ENCODE measurements around the gene SPPL3.

DNA sequence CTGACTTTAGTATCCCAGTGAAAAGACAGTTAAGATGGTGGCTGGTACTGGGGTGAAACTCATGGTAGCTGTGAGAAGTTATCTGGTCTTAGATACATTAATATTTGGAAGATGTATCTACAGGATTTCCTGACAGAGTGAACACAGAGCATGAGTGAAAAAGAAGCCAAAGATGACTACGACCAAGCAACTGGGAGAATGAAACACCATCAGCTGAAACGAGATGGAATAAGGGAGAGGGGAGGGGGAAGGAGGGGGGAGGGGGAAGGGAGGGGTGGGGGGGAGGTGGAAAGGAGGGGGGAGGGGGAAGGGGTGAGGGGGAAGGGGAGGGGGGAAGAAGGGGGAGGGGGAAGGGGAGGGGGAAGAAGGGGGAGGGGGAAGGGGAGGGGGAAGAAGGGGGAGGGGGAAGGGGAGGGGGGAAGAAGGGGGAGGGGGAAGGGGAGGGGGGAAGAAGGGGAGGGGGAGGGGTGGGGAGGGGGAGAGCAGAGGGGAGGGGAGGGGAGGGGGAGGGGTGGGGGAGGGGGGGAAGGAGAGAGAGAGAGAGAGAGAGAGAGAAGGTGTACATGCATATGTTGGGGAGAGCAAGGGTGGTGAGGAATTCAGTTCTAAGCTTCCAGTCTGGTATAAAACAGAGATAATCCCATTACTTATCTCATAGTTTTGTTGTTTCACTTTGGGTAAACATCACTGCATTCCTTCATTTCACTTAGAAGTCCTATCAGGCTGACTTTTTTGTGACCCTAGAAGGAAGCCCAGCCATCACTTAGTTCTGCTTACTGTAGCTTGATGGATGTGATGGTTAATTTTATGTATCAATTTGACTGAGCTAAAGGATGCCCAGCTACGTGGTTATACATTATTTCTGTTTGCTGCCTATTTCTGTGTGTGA lies 73.9 kb downstream of the SPPL3 start:
- TF ChIP-seq EZH2 (IDR thresholded peaks at IDR 0.05): no peak
- no peak for TF ChIP-seq CTCF (IDR thresholded peaks at IDR 0.05 in 2 of 3, conservative IDR thresholded peaks at IDR 0.05 in 1 of 3; ENCODE audit: borderline replicate concordance in 1 of 3, insufficient read depth in 1 of 3, low read depth in 2 of 3, low read length in 2 of 3)
- TF ChIP-seq SRF (IDR thresholded peaks at IDR 0.05; ENCODE audit: low read depth): no peak
- no peak for TF ChIP-seq EZH2phosphoT487 (IDR thresholded peaks at IDR 0.05; ENCODE audit: borderline replicate concordance)
- TF ChIP-seq ELF1 (IDR thresholded peaks at IDR 0.05; ENCODE audit: borderline replicate concordance, low read depth): no peak
- no peak for TF ChIP-seq SP1 (IDR thresholded peaks at IDR 0.05; ENCODE audit: low read depth)
- TF ChIP-seq POLR2AphosphoS5 (IDR thresholded peaks at IDR 0.05; ENCODE audit: low read depth, low read length): no peak
- no peak for TF ChIP-seq ZBTB33 (IDR thresholded peaks at IDR 0.05; ENCODE audit: extremely low read depth, insufficient replicate concordance, low read length)
- no peak for TF ChIP-seq MAX (IDR thresholded peaks at IDR 0.05)
- no peak for TF ChIP-seq CEBPB (IDR thresholded peaks at IDR 0.05; ENCODE audit: low read depth)
- TF ChIP-seq POLR2A (IDR thresholded peaks at IDR 0.05; ENCODE audit: borderline replicate concordance, extremely low read depth, insufficient read depth, insufficient read length): no peak
- no peak for TF ChIP-seq ZNF274 (IDR thresholded peaks at IDR 0.05; ENCODE audit: low read depth, low read length)
- no peak for TF ChIP-seq RAD21 (IDR thresholded peaks at IDR 0.05; ENCODE audit: low read depth)
- TF ChIP-seq YY1 (IDR thresholded peaks at IDR 0.05; ENCODE audit: extremely low read depth, insufficient replicate concordance, low read depth, low read length): no peak

All from HCT116 (cell line).